Stomach (tissue), 4 donors: ENCODE data around the gene RCL1.

Source experiments
- CTCF ChIP-seq, 7 experiments: fragments of 450-650 bp in 4 of 7; fragments of 200-600 bp in 3 of 7; sonication (generic) in 3 of 7; IDR thresholded peaks; one replicate each; pipeline ENCODE4 v1.5.1; 2016 to 2019; ENCODE audit warnings: antibody characterized with exemption in 7 of 7, control low read depth in 2 of 7, mild to moderate bottlenecking in 1 of 7
- POLR2AphosphoS5 ChIP-seq, 3 donors: sonication (generic); formaldehyde crosslinking; IDR thresholded peaks; one replicate each; pipeline ENCODE4 v1.6.1; 2016; ENCODE audit warnings: antibody characterized with exemption in 3 of 3

GRCh38 chr9:4894076-4894475, 101.3 kb downstream of the RCL1 start:
- no peak for TF ChIP-seq CTCF (IDR thresholded peaks at IDR 0.05)
- no peak for TF ChIP-seq POLR2AphosphoS5 (IDR thresholded peaks at IDR 0.05)
